GM19240 (cell line): Measurements from ENCODE around the gene SLC2A14.
"Not testable (repeated sequence)": the region's sequence is repeated elsewhere in the genome, so short reads cannot be mapped to it uniquely, and the experiment has no call there.

Experiments
- DNase-seq: peaks from one replicate; pipeline ENCODE4 v3.0.0; 2011; ENCODE audit warnings: low spot score; ENCODE audit not compliant: insufficient read length

The SLC2A14 gene

GRCh38 chr12:7870335-7870734 is 2.4 kb downstream of the SLC2A14 start:
- DNase-seq, result no peak

GRCh38 chr12:7869137-7869536 is 3.6 kb downstream of the SLC2A14 start:
- DNase-seq, result no peak

- DNase-seq, result no peak
Measured at GRCh38 chr12:7868391-7868790, 4.3 kb downstream of the SLC2A14 start.

- DNase-seq, result no peak
Measured at GRCh38 chr12:7864601-7865150, 8.0 kb downstream of the SLC2A14 start.

- DNase-seq, result not testable (repeated sequence)
Measured at GRCh38 chr12:7862814-7863348, 9.8 kb downstream of the SLC2A14 start.

- DNase-seq, result not testable (repeated sequence)
Measured at GRCh38 chr12:7862301-7862700, 10.4 kb downstream of the SLC2A14 start.

GRCh38 chr12:7859552-7859951 is 13.2 kb downstream of the SLC2A14 start:
- no peak for DNase-seq

- no peak for DNase-seq
Measured at GRCh38 chr12:7857971-7858370, 14.7 kb downstream of the SLC2A14 start.

GRCh38 chr12:7856516-7856915 is 16.2 kb downstream of the SLC2A14 start:
- no peak for DNase-seq

GRCh38 chr12:7853557-7853956 is 19.2 kb downstream of the SLC2A14 start:
- DNase-seq, result no peak

- DNase-seq, result not testable (repeated sequence)
Measured at GRCh38 chr12:7851622-7852081, 21.1 kb downstream of the SLC2A14 start.

- not testable (repeated sequence) for DNase-seq
Measured at GRCh38 chr12:7850099-7850498, 22.6 kb downstream of the SLC2A14 start.

- DNase-seq, result not testable (repeated sequence)
Measured at GRCh38 chr12:7848098-7848422, 24.7 kb downstream of the SLC2A14 start.

GRCh38 chr12:7847226-7848097 is 25.3 kb downstream of the SLC2A14 start:
- not testable (repeated sequence) for DNase-seq

GRCh38 chr12:7844116-7844515 is 28.6 kb downstream of the SLC2A14 start:
- DNase-seq, result no peak

GRCh38 chr12:7843583-7843982 is 29.1 kb downstream of the SLC2A14 start:
- not testable (repeated sequence) for DNase-seq

- DNase-seq, result not testable (repeated sequence)
Measured at GRCh38 chr12:7843149-7843548, 29.6 kb downstream of the SLC2A14 start.

GRCh38 chr12:7842444-7842843 is 30.3 kb downstream of the SLC2A14 start:
- DNase-seq, result not testable (repeated sequence)

GRCh38 chr12:7839848-7840247 is 32.9 kb downstream of the SLC2A14 start:
- DNase-seq, result not testable (repeated sequence)

- DNase-seq, result not testable (repeated sequence)
Measured at GRCh38 chr12:7839226-7839625, 33.5 kb downstream of the SLC2A14 start.

GRCh38 chr12:7837366-7837765 is 35.3 kb downstream of the SLC2A14 start:
- no peak for DNase-seq

- DNase-seq, result no peak
Measured at GRCh38 chr12:7835766-7836165, 36.9 kb downstream of the SLC2A14 start.

- DNase-seq, result no peak
Measured at GRCh38 chr12:7835116-7835515, 37.6 kb downstream of the SLC2A14 start.
